CD4-positive, CD25-positive, alpha-beta regulatory T cell (primary cell): ENCODE measurements around the gene ZNF454. TPM values are rescaled to one million over a fixed set of nuclear protein-coding genes. Genes with fewer than 3 reads are reported as not detected.

Experiments used
- ATAC-seq, 2 donors: fragments of 150-1000 bp; cut with Tn5 transposase; one replicate each; pipeline ENCODE4 v1.10.0; 2021; ENCODE audit warnings: low read depth in 2 of 2, moderate number of reproducible peaks in 2 of 2, moderate library complexity in 1 of 2
- DNase-seq, 3 donors: peaks; one replicate each; pipeline versions ENCODE4 v3.0.0 to v3.0.0-alpha.2; 2012 to 2022; ENCODE audit warnings: mixed read lengths in 1 of 3
- H3K27ac ChIP-seq: one replicate; pipeline ENCODE4 v1.7.0; 2013; ENCODE audit warnings: mild to moderate bottlenecking, low read length; ENCODE audit not compliant: insufficient read depth, poor library complexity, severe bottlenecking
- H3K27me3 ChIP-seq: one replicate; pipeline ENCODE4 v1.7.0; 2013; ENCODE audit warnings: low read length; ENCODE audit not compliant: control insufficient read depth, insufficient read depth
- H3K36me3 ChIP-seq: one replicate; pipeline ENCODE4 v1.7.0; 2013; ENCODE audit warnings: mild to moderate bottlenecking, low read length, moderate library complexity; ENCODE audit not compliant: control insufficient read depth, insufficient read depth
- H3K4me1 ChIP-seq: 2 replicates; pipeline ENCODE4 v1.7.0; 2013; ENCODE audit warnings: mild to moderate bottlenecking, low read length; ENCODE audit not compliant: insufficient read depth, control insufficient read depth, poor library complexity, severe bottlenecking
- H3K4me3 ChIP-seq: one replicate; pipeline ENCODE4 v1.7.0; 2013; ENCODE audit warnings: low read depth, mild to moderate bottlenecking, low read length, moderate library complexity
- H3K9me3 ChIP-seq, 2 experiments: 1 replicate in 1 of 2; 2 replicates in 1 of 2; pipeline ENCODE4 v1.7.0; 2013; ENCODE audit warnings: low read length in 2 of 2, mild to moderate bottlenecking in 1 of 2, moderate library complexity in 1 of 2; ENCODE audit not compliant: control insufficient read depth in 2 of 2
- H3K27ac Mint-ChIP-seq, 3 donors: one replicate each; pipeline ENCODE4 v1.8.0; 2020 to 2022; ENCODE audit warnings: mild to moderate bottlenecking in 3 of 3, mixed read lengths in 3 of 3, moderate library complexity in 2 of 3
- H3K27me3 Mint-ChIP-seq: one replicate; pipeline ENCODE4 v1.8.0; 2022; ENCODE audit warnings: mild to moderate bottlenecking, mixed read lengths
- H3K36me3 Mint-ChIP-seq: one replicate; pipeline ENCODE4 v1.8.0; 2020; ENCODE audit warnings: mixed read lengths
- H3K4me1 Mint-ChIP-seq, 4 donors: one replicate each; pipeline ENCODE4 v1.8.0; 2020 to 2022; ENCODE audit warnings: mixed read lengths in 4 of 4, mild to moderate bottlenecking in 1 of 4
- H3K4me3 Mint-ChIP-seq, 4 donors: one replicate each; pipeline ENCODE4 v1.8.0; 2020 to 2022; ENCODE audit warnings: mild to moderate bottlenecking in 4 of 4, mixed read lengths in 4 of 4, moderate library complexity in 3 of 4
- H3K9me3 Mint-ChIP-seq, 7 donors: one replicate each; pipeline ENCODE4 v1.8.0; 2020 to 2022; ENCODE audit warnings: mixed read lengths in 7 of 7, mild to moderate bottlenecking in 3 of 7, moderate library complexity in 2 of 7
- polyA plus RNA-seq, 4 donors: library from polyadenylated mRNA; unstranded; fragments of 300-500 nt; fragmentation: Illumina TruSeq; gene quantifications; one replicate each; pipeline ENCODE4 v1.2.3, GENCODE V29; 2021
- total RNA-seq: library from RNA; stranded (reverse); gene quantifications from one replicate; pipeline ENCODE4 v1.2.3, GENCODE V29; 2022

ZNF454 gene
- total and polyA plus RNA-seq, 5 donors from 2014 or later, result 0.17 TPM; not detected in 4

DNA sequence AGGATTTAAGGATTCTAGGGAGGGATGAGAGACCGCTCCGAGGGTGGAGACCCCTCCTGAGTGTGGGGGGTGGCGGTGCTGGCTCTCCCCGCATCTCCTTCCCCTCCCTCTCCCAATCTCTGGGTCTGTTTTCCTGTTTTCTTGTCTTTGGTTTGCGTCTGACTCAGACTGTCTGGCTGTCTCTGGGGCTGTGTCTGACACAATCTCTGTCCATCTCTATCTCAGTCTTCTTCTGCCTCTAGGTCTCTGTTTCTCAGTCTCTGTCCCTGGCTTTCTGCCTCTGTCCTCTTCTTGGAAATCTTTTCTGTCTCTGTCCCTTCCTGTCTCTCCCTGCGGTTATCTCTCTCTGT is 54.3 kb downstream of the ZNF454 start:
- H3K27me3 Mint-ChIP-seq, result peaks cover 12% of the 10 kb centered on the region
- H3K27ac ChIP-seq, result no peak overlapping the region
- H3K27me3 ChIP-seq, result no peaks in the 10 kb centered on the region
- H3K4me3 ChIP-seq, result no peak overlapping the region
- no peak overlapping the region for H3K4me3 Mint-ChIP-seq
- H3K4me1 ChIP-seq, result no peaks in the 10 kb centered on the region
- ATAC-seq (no peak), DNase-seq (no peak)
- H3K27ac Mint-ChIP-seq, result no peak overlapping the region
- H3K9me3 ChIP-seq, result no peaks in the 10 kb centered on the region
- no peaks in the 10 kb centered on the region for H3K36me3 ChIP-seq
- no peaks in the 10 kb centered on the region for H3K36me3 Mint-ChIP-seq
- H3K4me1 Mint-ChIP-seq, result peaks cover 0 to 8% (median 1%) of the 10 kb centered on the region in 4 donors
- H3K9me3 Mint-ChIP-seq, result peaks cover 0 to 11% (median 0%) of the 10 kb centered on the region in 7 donors

DNA sequence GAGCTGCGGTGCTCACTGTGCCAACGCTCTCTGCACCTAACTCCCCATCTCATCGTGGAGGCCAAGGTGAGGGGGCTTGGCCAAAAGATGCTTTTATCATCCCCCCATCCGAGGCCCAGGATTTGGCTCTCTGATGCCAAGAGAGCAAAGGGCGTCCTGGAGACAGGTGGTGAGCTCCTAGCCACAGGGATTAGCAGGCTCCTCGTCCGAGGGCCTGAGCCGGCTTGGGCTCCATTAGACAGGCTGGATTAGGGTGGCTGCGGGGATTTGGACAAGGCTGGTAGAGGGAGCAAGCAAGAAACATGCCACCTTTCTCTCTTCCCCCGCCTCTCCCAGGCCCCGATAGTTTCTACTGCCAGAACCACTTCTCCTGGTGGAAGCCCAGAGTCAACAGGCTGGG is 55.2 kb downstream of the ZNF454 start:
- no peak for DNase-seq
- Mint-ChIP-seq H3K9me3 (peaks cover 0 to 8% (median 2%) of the 10 kb centered on the region in 7 donors), H3K27ac (no peak overlapping the region), H3K27me3 (peaks cover 12% of the 10 kb centered on the region), H3K4me3 (no peak overlapping the region), H3K36me3 (no peaks in the 10 kb centered on the region), H3K4me1 (peaks cover 0 to 8% (median 1%) of the 10 kb centered on the region in 4 donors)
- Histone ChIP-seq H3K27ac (no peak overlapping the region), H3K36me3 (no peaks in the 10 kb centered on the region), H3K9me3 (no peaks in the 10 kb centered on the region), H3K27me3 (no peaks in the 10 kb centered on the region), H3K4me1 (no peaks in the 10 kb centered on the region), H3K4me3 (no peak overlapping the region)
- no peak for ATAC-seq

DNA sequence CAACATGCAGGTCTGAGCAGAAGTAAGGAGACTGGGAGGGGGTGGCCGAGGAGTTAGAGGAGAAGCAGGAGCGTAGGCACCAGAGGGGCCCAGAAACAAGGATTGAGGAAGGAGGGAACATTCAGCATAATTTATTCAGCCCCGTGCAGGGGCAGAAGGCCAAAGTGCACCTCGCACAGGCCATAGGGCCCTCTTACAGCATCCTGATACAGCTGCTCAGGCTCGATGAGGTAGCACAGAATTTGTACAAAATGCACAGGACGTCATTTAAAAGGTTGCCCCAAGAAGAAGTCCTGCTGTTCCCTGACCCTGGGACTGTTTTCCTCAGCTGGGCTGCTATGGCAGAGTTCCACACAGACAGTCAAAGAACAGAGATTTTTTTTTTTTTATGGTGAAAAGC is 56.2 kb downstream of the ZNF454 start:
- DNase-seq, result no peak
- Histone ChIP-seq H3K4me3 (no peak overlapping the region), H3K9me3 (no peaks in the 10 kb centered on the region), H3K27ac (no peak overlapping the region), H3K36me3 (no peaks in the 10 kb centered on the region), H3K4me1 (no peaks in the 10 kb centered on the region), H3K27me3 (no peaks in the 10 kb centered on the region)
- Mint-ChIP-seq H3K27ac (no peak overlapping the region), H3K36me3 (no peaks in the 10 kb centered on the region), H3K9me3 (peaks cover 0 to 11% (median 0%) of the 10 kb centered on the region in 7 donors), H3K4me3 (no peak overlapping the region), H3K4me1 (peaks cover 0 to 8% (median 1%) of the 10 kb centered on the region in 4 donors), H3K27me3 (peaks cover 11% of the 10 kb centered on the region)
- ATAC-seq, result no peak

DNA sequence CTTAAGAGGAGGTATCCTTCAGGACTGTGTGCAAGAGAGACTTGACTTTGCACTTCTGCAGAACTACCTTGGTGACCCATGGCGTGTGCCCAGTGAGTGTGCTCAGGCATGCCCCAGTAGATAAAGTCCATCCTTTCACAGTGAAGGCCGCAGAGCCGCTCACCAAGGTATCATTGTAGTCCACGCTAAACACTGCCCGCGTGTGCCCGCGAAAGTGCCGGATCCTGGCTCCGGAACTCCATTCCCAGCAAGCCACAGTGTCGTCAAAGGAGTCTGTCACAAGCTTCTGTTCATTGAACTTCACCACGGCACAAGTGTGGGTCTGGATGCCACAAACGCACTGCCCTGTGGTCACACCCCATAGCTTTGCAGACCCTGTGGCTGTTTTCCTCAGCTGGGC is 57.4 kb downstream of the ZNF454 start:
- no peaks in the 10 kb centered on the region for H3K36me3 ChIP-seq
- Mint-ChIP-seq H3K4me3 (no peak overlapping the region), H3K4me1 (peaks cover 0 to 8% (median 1%) of the 10 kb centered on the region in 4 donors), H3K9me3 (peaks cover 0 to 10% (median 2%) of the 10 kb centered on the region in 7 donors), H3K36me3 (no peaks in the 10 kb centered on the region), H3K27ac (no peak overlapping the region), H3K27me3 (peaks cover 8% of the 10 kb centered on the region)
- no peaks in the 10 kb centered on the region for H3K27me3 ChIP-seq
- ATAC-seq, result no peak
- no peaks in the 10 kb centered on the region for H3K4me1 ChIP-seq
- H3K27ac ChIP-seq, result no peak overlapping the region
- H3K4me3 ChIP-seq, result no peak overlapping the region
- no peaks in the 10 kb centered on the region for H3K9me3 ChIP-seq
- no peak for DNase-seq

DNA sequence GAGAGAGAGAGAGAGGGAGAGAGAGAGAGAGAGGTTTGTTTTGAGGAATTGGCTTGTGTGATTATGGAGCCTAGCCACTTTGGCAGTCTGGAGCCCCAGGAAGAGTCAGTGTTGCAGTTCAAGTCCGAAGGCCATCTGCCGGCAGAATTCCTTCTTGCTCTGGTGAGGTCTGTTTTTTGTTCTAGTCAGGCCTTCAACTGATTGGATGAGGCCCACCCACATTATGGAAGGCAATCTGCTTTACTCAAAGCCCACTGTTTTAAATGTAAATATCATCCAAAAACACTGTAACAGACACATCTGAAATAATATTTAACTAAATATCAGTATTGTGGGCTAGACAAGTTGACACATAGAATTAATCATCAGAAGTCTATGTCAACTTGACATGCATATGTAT is 65.6 kb downstream of the ZNF454 start:
- no peaks in the 10 kb centered on the region for H3K4me1 Mint-ChIP-seq
- Histone ChIP-seq H3K27ac (no peak overlapping the region), H3K27me3 (no peaks in the 10 kb centered on the region), H3K4me3 (no peak overlapping the region), H3K4me1 (no peaks in the 10 kb centered on the region), H3K36me3 (no peaks in the 10 kb centered on the region), H3K9me3 (peaks cover 0 to 5% of the 10 kb centered on the region in 2 experiments)
- no peak for ATAC-seq
- DNase-seq, result no peak
- peaks cover 0 to 39% (median 18%) of the 10 kb centered on the region in 7 donors for H3K9me3 Mint-ChIP-seq
- no peak overlapping the region for H3K27ac Mint-ChIP-seq
- no peaks in the 10 kb centered on the region for H3K36me3 Mint-ChIP-seq
- H3K4me3 Mint-ChIP-seq, result no peak overlapping the region
- H3K27me3 Mint-ChIP-seq, result peaks cover 11% of the 10 kb centered on the region

DNA sequence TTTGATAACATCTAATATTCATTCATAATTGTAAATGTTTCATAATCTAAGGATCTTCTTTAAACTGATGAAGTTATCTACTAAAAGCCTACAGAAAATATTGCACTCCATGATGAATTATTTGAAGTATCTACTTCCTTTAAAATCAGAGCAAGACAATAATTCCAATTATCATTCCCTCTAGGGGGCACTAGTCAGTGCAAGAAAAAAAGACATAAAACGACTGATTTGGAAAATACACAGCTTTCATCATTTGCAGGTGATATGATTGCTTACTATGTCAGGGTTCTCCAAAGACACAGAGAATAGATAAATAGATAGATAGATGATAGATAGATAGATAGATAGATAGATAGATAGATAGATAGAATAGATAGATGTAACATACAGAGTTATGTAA is 67.7 kb downstream of the ZNF454 start:
- no peak for ATAC-seq
- no peaks in the 10 kb centered on the region for H3K27me3 ChIP-seq
- Mint-ChIP-seq H3K4me1 (no peaks in the 10 kb centered on the region), H3K4me3 (no peak overlapping the region), H3K9me3 (peaks cover 0 to 41% (median 18%) of the 10 kb centered on the region in 7 donors), H3K36me3 (no peaks in the 10 kb centered on the region), H3K27ac (no peak overlapping the region), H3K27me3 (peaks cover 11% of the 10 kb centered on the region)
- DNase-seq, result no peak
- no peak overlapping the region for H3K27ac ChIP-seq
- H3K4me1 ChIP-seq, result no peaks in the 10 kb centered on the region
- H3K4me3 ChIP-seq, result no peak overlapping the region
- no peaks in the 10 kb centered on the region for H3K36me3 ChIP-seq
- H3K9me3 ChIP-seq, result peaks cover 2 to 5% of the 10 kb centered on the region in 2 experiments

Other genes with a start within 250 kb of the ZNF454 start
- 11.3 TPM for gene ZNF354A, start 210.5 kb upstream of the ZNF454 start, total RNA-seq
- gene ZNF354A, start 210.5 kb upstream of the ZNF454 start, polyA plus RNA-seq, result 10 to 100 TPM in 3 of 4 donors, 1 to 10 TPM in 1; 9.3 to 13.9 (median 11.2) TPM
- gene ZNF354B, start 81.2 kb upstream of the ZNF454 start, total RNA-seq, result 11.8 TPM
- gene ZNF354B, start 81.2 kb upstream of the ZNF454 start, polyA plus RNA-seq, result 1 to 10 TPM; 2.1 to 4.0 (median 2.3) TPM
- 0.30 TPM for gene ZFP2, start 45.3 kb upstream of the ZNF454 start, total RNA-seq
- under 1 TPM; 0.23 to 0.91 (median 0.67) TPM for gene ZFP2, start 45.3 kb upstream of the ZNF454 start, polyA plus RNA-seq
- not detected for gene GRM6, start 54.1 kb downstream of the ZNF454 start, total RNA-seq
- not detected for gene GRM6, start 54.1 kb downstream of the ZNF454 start, polyA plus RNA-seq
- 2.9 TPM for gene ZNF879, start 82.6 kb downstream of the ZNF454 start, total RNA-seq
- gene ZNF879, start 82.6 kb downstream of the ZNF454 start, polyA plus RNA-seq, result 1 to 10 TPM; 1.7 to 4.3 (median 2.9) TPM
- gene ZNF354C, start 119.2 kb downstream of the ZNF454 start, total RNA-seq, result 4.5 TPM
- gene ZNF354C, start 119.2 kb downstream of the ZNF454 start, polyA plus RNA-seq, result 1 to 10 TPM in 2 of 4 donors, under 1 TPM in 2; 0.64 to 1.4 (median 1.0) TPM